Left forelimb (tissue), 1 donor: ENCODE data around the gene ETF1.

ENCODE experiments used
- DNase-seq: peaks from one replicate; pipeline ENCODE4 v3.0.0-alpha.2; 2018; ENCODE audit warnings: low spot score

ETF1 gene

DNA sequence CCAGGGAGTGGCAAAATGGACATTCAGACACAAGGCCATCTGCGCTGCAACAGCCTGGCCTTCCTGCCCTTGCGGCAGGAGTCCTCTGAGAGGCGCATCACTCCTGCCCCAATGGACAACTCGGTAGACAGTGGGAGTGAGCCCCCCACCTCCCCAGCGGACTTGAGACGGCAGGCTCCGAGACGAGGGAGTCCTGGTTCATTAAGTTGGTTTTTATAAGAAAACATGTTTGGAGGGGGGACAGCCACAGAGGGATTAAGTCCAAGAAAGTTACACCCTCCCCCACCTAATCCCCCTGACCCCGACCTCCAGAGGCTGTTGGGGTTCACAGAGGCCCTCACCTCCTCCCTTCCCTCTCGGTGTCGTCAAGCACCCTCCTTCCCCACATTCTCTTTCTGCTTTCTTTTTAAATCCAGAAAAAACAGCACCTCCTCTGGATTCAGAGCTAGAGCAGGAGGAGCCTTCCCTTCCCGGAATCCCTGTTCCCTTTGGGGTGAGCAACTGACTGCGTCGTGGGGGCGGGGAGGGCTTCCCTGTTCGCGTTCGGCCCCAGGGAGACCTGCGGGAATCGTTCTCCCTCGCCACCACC lies 79.5 kb downstream of the ETF1 start:
- DNase-seq, result no peak

DNA sequence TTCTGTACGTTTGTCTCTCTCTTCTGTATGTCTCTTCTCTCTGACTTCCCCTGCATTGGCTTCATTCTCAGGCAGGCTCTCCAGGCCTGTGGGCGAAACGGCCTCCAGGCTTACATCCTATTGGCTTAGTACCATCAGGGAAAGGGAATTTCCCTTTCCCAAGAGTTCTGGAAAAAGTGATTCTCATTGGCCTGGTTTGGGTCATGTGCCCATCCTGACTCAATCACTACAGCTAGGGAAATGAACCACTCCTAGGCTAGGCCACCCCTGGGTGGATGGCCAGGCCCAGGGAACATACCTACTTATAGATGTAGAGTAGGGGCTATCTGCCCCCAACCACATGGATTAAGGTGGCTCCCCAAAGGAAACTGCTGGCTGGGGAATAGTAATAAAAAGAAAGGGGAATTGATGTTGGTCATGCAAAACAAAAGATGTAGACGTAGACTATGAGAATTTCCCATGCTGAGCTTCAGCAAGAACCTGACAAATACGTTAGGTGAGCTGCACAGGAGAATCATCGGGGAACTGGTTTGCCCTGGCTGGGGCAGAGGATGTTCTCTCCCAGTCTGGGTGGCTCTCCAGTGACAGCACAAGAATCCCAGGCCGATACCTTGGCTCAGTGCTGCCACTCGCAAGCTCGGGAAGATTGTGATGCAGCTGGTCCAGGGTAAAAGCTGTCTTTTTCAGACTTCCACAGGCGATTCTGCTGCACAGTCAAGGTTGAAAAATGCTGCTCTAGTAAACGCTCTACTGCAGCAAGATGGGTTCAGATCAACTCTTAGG lies 81.5 kb downstream of the ETF1 start:
- DNase-seq, result no peak

DNA sequence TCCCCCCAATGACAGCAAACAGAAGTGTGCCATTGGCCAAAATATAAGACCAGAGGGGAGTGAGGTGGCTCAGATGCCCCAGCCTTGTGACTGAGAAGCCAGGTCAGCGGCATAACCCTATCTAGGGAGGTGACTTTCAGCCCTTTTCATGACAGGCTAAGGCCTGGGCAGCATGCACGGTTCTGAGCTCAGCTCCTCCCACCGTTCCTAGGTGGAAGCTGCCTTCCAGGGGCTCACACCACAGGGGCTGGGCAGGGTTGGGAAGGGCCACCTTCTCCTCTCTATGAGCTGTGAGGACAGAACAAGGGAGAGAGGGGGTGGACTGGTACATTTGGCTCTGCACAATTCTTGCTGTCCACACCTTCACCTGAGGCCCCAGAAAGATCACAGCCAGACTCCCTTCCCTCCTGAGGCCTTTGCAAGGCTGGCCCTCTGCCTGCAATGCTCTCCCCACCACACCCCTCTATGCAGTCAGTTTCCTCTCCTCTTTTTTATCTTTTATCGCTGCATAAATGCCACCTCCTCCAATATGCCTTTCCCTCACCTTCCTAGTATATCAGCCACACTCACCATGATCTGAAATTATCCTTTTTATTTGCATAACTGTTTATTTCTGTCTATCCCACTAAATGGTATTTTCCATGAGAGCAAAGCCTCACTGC lies 82.9 kb downstream of the ETF1 start:
- DNase-seq, result no peak

DNA sequence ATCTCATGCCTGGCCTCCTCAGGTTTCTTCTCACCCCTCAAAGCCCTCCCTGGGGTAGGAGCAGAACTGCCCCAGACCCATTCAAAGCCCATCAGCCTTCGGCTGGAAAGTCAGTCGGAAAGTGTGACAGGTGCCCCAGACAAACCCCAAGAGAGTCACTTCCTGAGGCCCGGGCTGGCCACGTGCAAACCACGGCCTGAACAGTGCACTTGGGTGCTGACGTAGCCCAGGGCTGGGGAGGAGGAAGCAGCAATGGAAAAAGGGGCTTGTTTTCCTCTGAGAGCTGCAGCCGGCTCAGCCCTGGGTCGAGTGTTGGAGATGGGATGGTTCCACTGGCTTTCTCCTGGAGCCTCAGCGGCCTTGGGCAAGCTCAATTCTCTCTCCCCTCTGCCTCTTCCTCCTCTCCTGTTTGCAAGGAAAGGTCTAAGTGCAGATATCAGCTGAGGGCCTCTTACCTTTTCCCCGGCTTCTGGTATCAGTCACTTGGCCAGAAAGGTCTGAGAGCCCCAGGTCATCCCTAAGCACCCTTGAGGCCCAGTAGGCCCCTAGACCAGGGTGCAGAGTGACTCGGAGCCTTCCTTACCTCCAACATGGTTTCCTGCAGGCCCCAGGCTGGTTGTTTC lies 83.6 kb downstream of the ETF1 start:
- no peak for DNase-seq

DNA sequence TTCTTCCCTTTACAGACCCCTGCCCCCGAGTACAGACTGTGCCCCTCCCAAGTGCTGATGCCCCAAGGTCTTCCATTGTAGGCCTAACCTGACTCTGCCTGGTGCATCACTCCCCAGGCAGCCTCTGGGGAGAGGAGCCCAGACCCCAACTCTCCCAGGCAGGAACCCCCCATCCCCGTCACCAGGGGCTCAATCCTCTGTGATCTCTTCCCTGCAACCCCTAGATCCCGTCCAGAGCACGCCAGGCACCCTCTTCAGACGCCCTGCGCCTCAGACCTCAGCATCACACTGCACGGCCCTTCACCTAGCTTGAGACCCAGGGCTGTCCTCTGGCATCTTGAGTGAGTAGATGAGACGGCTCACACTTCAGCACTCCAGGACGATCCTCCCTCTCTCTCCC lies 84.2 kb downstream of the ETF1 start:
- DNase-seq, result no peak

DNA sequence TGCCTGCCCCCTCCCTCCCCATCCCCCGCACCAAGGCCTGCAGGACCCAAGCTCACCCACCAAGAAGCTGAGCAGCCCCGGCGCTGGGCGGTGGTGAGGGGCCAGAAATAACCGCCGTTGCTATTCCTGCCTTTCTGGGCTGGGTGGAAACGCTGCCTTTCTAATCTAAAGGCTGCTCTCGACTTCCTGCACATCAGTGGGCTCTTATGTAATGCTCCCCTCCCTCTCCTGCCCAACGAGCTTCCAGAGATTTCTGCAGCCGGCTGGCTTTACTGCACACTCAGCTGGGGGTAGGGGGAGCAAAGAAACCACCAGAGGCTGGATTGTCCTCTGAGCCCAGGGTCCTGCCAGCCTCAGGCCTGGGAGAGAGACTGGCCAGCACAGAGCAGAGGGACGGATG lies 84.7 kb downstream of the ETF1 start:
- no peak for DNase-seq

DNA sequence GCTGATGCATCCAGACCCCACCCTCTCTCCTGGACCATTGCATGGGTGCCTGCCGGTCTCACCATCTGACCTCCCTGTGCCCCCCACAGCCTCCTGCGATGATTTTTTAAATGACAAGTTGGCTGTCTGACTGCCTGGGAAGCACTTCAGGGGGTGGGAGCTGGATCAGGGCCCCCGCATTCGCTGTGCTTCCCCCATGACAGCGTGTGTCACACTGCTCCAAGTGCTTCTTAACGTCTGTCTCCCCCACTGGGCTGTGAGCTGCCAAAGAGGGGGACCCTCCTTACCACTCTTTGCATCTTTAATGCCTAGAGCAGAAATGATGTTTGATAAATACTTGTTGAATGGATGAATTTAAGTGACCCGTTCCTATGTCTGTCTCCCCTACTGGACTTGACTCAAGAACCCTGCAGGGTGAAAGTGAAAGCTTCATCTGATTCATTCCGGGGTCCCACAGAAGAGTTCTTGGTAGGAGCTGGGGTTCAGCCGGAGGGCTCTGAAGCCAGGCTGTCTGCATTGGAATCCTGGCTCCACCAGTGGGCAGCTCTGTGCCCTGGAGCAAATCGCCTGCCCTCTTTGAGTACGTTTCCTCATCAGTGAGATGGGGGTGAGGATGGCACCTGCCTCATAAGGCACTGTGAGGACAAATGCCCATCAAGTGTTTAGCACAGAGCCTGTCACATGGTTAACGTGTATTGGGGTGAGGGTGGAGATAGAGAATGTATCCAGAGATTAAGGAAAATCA lies 85.3 kb downstream of the ETF1 start:
- DNase-seq, result no peak
